Calu3 (cell line): ENCODE data around the gene PILRB. TPM values are rescaled to one million over a fixed set of nuclear protein-coding genes. Genes with fewer than 3 reads are reported as not detected.

Experiments used
- BruUV-seq: library from RNA; stranded (reverse); fragments of 400-500 nt; replicated peaks from 2 replicates; lab custom pipeline; 2021; lab: Mats Ljungman, UMichigan
- CTCF ChIA-PET: fragments of 300-600 bp; sonication (Branson Sonifier 250); formaldehyde crosslinking; loops from one replicate; lab custom pipeline; 2022; ENCODE audit warnings: antibody characterized with exemption; lab: Charles Lee
- DNase-seq: peaks from one replicate; pipeline ENCODE4 v3.0.0; 2022
- H3K27ac Mint-ChIP-seq: one replicate; pipeline ENCODE4 v1.8.0; 2022; ENCODE audit warnings: mixed read lengths; ENCODE audit not compliant: unreplicated experiment
- H3K27me3 Mint-ChIP-seq: one replicate; pipeline ENCODE4 v1.8.0; 2022; ENCODE audit warnings: mixed read lengths; ENCODE audit not compliant: unreplicated experiment
- H3K36me3 Mint-ChIP-seq: one replicate; pipeline ENCODE4 v1.8.0; 2022; ENCODE audit warnings: mild to moderate bottlenecking, moderate library complexity, mixed read lengths; ENCODE audit not compliant: insufficient read depth, unreplicated experiment
- H3K4me1 Mint-ChIP-seq: one replicate; pipeline ENCODE4 v1.8.0; 2022; ENCODE audit warnings: mild to moderate bottlenecking, low read depth, mixed read lengths; ENCODE audit not compliant: unreplicated experiment
- H3K4me3 Mint-ChIP-seq: one replicate; pipeline ENCODE4 v1.8.0; 2022; ENCODE audit warnings: mild to moderate bottlenecking, low read depth, moderate library complexity, mixed read lengths; ENCODE audit not compliant: unreplicated experiment
- H3K9me3 Mint-ChIP-seq: one replicate; pipeline ENCODE4 v1.8.0; 2022; ENCODE audit warnings: low read depth, mixed read lengths; ENCODE audit not compliant: unreplicated experiment
- intact Hi-C: fragments of 100-400 bp; cut with micrococcal nuclease; formaldehyde crosslinking; loops from one replicate; pipeline ENCODE4 v1.10.0; 2022; ENCODE audit not compliant: unreplicated experiment
- total RNA-seq: library from RNA; stranded (reverse); gene quantifications from 2 replicates; pipeline ENCODE4 v1.2.3, GENCODE V29; 2022
- TF ChIP-seq, protein P1 (sequence below): fragments of 200-600 bp; IDR thresholded peaks from one replicate; pipeline ENCODE4 v1.8.0; 2022; ENCODE audit warnings: antibody characterized with exemption; ENCODE audit not compliant: unreplicated experiment

The PILRB gene
- total RNA-seq, 1 experiment from 2014 or later = 40.0 TPM

DNA sequence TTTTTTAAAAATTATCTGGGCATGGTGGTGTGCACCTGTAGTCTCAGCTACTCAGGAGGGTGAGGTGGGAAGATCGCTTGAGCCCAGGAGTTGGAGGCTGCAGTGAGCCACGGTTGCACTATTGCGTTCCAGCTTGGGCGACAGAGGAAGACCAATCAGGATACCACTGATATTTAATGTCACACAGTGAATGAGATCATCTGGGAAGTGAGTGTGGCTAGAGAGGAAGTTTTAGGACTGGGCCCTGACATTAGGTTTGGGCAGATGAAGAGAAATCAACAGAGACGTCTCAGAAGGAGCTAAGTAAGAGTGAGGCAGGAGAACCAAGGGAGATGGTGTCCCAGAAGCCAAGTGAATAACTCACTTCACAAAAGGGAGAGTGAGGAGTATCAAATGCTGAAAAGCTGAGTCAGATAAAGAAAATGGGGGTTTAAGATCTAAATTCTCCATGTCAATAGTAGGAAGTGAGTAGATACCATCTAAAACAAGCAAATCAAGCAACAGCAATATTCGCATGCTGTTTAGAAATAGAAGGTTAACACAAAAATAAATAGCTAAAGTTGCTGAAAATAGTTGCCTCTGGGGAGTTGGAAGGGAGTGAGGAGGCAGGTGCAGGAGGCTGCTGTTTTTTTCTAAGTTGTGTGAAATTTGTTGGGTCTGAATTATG is 26.8 kb downstream of the PILRB start:
- intact Hi-C loops = no loop called here

DNA sequence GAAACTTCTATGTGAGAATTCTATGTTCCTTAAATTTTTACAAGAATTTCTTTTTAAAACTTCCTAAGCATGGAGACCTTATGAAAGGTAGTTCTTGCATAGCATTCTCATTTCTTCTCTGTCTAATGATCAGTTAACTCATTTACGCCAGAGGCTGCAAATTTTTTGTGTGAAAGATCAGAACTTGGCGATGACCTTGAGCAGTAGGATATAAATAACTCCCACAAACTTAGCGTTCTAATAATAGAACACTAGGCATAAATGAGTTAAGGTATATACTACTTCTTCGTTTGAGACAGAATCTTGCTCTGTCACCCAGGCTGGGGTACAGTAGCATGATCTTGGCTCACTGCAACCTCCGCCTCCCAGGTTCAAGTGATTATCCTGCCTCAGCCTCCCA is 29.0 kb downstream of the PILRB start:
- CTCF ChIA-PET = no interaction called here
- BruUV-seq = no TSS peak
- Mint-ChIP-seq H3K4me3 (no peak overlapping the region), H3K27me3 (peaks cover 40% of the 10 kb centered on the region), H3K9me3 (no peaks in the 10 kb centered on the region), H3K36me3 (peaks cover 5% of the 10 kb centered on the region), H3K4me1 (no peaks in the 10 kb centered on the region), H3K27ac (no peak overlapping the region)
- no peak for DNase-seq
- TF ChIP-seq, protein P1, sequence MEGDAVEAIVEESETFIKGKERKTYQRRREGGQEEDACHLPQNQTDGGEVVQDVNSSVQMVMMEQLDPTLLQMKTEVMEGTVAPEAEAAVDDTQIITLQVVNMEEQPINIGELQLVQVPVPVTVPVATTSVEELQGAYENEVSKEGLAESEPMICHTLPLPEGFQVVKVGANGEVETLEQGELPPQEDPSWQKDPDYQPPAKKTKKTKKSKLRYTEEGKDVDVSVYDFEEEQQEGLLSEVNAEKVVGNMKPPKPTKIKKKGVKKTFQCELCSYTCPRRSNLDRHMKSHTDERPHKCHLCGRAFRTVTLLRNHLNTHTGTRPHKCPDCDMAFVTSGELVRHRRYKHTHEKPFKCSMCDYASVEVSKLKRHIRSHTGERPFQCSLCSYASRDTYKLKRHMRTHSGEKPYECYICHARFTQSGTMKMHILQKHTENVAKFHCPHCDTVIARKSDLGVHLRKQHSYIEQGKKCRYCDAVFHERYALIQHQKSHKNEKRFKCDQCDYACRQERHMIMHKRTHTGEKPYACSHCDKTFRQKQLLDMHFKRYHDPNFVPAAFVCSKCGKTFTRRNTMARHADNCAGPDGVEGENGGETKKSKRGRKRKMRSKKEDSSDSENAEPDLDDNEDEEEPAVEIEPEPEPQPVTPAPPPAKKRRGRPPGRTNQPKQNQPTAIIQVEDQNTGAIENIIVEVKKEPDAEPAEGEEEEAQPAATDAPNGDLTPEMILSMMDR = no peak
- intact Hi-C loops = no loop called here

More for the DNA sequence above, 26.8 kb downstream of the PILRB start:
- H3K27ac Mint-ChIP-seq = no peak overlapping the region
- no peaks in the 10 kb centered on the region for H3K4me1 Mint-ChIP-seq
- CTCF ChIA-PET = no interaction called here
- no TSS peak for BruUV-seq
- peaks cover 24% of the 10 kb centered on the region for H3K27me3 Mint-ChIP-seq
- H3K4me3 Mint-ChIP-seq = no peak overlapping the region
- TF ChIP-seq, protein P1 = no peak
- no peaks in the 10 kb centered on the region for H3K9me3 Mint-ChIP-seq
- no peaks in the 10 kb centered on the region for H3K36me3 Mint-ChIP-seq
- no peak for DNase-seq

DNA sequence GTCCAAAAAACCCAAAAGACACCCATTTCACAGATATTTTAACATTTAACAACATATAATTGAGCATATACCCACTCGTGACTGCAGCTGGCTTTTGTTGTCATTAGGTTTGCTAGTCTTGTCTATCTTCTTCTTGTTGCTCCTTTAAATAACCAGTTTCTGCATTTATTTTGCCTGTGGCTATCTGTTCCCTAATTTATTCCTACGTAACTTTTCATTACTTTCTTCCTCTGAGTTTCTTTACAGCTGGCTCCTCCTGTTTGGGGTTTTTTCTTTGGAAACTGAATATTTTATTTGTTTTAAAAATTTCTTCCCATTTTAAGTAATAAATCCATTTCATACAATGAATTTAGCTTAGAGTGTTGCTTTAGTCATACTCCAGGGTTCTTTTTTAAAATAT is 29.8 kb downstream of the PILRB start:
- H3K4me3 Mint-ChIP-seq = no peak overlapping the region
- H3K36me3 Mint-ChIP-seq = peaks cover 5% of the 10 kb centered on the region
- DNase-seq = no peak
- no peaks in the 10 kb centered on the region for H3K4me1 Mint-ChIP-seq
- CTCF ChIA-PET = no interaction called here
- no peak overlapping the region for H3K27ac Mint-ChIP-seq
- H3K27me3 Mint-ChIP-seq = peaks cover 45% of the 10 kb centered on the region
- no TSS peak for BruUV-seq
- TF ChIP-seq, protein P1 = no peak
- H3K9me3 Mint-ChIP-seq = no peaks in the 10 kb centered on the region
- intact Hi-C loops = no loop called here

DNA sequence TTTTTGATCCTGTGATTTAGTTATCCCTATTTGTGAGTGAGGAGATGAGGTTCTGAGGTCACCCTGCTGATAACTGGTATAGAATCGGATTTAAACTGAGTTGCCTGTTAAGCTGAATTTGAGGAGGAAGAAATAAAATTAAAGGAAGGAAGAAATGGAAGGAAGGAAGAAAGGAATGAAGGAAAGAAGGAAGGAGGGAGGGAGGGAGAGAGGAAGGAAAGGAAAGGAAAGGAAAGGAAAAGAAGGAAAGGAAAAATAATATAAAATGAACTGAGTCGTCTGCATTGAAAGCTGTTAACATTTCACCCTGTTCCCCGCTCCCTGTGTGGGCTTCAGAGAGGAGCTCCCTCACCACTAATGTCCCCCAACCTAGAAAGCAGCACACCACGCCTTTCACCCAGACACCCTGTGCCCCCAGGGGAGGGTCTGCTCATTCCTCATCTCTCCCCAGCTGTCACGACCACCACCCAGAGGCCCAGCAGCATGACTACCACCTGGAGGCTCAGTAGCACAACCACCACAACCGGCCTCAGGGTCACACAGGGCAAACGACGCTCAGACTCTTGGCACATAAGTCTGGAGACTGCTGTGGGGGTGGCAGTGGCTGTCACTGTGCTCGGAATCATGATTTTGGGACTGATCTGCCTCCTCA is 31.6 kb downstream of the PILRB start:
- BruUV-seq = no TSS peak
- Mint-ChIP-seq H3K27me3 (peaks cover 50% of the 10 kb centered on the region), H3K36me3 (peaks cover 5% of the 10 kb centered on the region), H3K4me1 (no peaks in the 10 kb centered on the region), H3K27ac (no peak overlapping the region), H3K4me3 (no peak overlapping the region), H3K9me3 (no peaks in the 10 kb centered on the region)
- intact Hi-C loops = no loop called here
- TF ChIP-seq, protein P1 = no peak
- CTCF ChIA-PET = no interaction called here
- DNase-seq = no peak
